OCI-LY1 (cell line): ENCODE measurements around the gene CLEC5A.

Experiments
- EZH2 ChIP-seq: fragments of 200-600 bp; sonication (generic), shearing (Covaris generic); IDR thresholded peaks from 2 replicates; pipeline ENCODE4 v1.8.0; 2017; ENCODE audit warnings: borderline replicate concordance, mixed run types, mild to moderate bottlenecking, antibody characterized with exemption, low read length, moderate library complexity, mixed read lengths
- TF ChIP-seq, protein P1 (sequence below): fragments of 200-600 bp; sonication (generic), shearing (Covaris generic); IDR thresholded peaks from 2 replicates; pipeline ENCODE4 v1.5.1; 2017; ENCODE audit warnings: mild to moderate bottlenecking, antibody characterized with exemption, low read length, moderate library complexity, mixed read lengths

DNA sequence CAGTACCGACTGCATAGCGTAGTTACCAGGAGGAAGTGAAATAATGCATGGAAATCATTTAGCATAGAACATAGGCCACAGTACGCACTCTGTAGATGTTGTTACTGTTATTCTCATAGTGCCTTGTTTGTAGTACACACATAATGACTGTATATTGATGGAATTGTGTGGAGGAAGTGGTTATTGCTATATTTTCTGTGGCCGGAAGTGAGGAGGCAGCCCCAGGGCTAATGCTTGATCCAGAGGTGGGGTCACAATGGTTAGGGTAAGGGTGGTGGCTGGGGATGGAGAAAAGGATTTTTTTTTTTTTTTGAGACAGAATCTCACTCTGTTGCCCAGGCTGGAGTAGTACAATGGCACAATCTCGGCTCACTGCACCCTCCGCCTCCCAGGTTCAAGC lies 44.4 kb upstream of the CLEC5A start:
- TF ChIP-seq, protein P1, sequence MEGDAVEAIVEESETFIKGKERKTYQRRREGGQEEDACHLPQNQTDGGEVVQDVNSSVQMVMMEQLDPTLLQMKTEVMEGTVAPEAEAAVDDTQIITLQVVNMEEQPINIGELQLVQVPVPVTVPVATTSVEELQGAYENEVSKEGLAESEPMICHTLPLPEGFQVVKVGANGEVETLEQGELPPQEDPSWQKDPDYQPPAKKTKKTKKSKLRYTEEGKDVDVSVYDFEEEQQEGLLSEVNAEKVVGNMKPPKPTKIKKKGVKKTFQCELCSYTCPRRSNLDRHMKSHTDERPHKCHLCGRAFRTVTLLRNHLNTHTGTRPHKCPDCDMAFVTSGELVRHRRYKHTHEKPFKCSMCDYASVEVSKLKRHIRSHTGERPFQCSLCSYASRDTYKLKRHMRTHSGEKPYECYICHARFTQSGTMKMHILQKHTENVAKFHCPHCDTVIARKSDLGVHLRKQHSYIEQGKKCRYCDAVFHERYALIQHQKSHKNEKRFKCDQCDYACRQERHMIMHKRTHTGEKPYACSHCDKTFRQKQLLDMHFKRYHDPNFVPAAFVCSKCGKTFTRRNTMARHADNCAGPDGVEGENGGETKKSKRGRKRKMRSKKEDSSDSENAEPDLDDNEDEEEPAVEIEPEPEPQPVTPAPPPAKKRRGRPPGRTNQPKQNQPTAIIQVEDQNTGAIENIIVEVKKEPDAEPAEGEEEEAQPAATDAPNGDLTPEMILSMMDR = no peak
- no peak for TF ChIP-seq EZH2
